NCI-H128 (cell line): Measurements from ENCODE around the gene OPRD1.

Source experiments
- DNase-seq: peaks from one replicate; lab custom pipeline; 2025; ENCODE audit not compliant: unreplicated experiment; lab: John Stamatoyannopoulos, UW

The OPRD1 gene

DNA sequence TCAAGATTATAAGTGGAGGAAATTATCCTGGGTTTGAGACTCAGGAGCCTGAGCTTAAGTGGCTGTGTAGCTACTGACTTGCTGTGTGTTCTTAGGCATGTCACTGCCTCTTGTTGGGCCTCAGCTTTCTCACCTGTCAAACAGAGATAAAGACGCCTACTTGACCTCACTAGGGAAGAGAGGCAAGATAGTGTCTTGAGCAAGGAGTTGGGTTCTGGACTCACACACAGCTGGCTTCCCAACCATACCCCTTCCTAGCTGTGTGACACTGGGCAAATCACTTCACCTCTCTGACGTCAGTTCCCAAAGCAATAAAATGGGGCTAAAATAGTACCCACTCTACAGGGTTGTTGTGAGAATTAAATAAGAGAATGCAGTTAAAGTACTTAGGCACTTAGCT, 90.8 kb downstream of the OPRD1 start:
- no peak for DNase-seq

DNA sequence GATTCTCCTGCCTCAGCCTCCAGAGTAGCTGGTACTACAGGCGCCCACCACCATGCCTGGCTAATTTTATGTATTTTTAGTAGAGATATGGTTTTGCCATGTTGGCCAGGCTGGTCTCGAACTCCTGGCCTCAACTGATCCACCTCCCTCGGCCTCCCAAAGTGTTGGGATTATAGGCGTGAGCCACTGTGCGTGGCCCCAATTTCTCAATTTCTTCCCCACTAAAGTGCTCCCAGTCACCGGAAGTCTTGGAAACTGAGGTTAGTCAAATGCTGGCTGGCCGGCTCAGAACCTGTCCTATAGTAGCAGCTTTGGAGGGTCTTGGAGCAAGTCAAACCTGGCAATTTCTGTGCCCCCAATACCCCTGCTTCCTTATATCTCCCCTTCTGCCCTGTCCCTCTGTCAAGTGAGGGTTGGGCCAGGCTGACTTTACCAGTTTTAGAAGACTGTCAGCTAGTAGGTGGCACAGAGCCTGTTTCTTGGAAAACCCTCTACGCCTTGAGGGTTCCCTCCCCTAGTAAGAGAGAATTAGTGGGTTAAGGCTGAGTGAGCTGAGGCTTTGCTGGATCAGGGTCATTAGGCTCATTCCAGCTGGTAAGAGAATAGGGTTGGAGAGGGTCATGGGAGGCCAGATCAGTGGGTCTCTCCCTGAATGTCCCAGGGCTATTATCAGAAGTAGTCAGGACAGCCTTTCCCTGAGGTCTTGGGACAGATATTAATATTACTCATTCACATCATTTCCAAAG, 94.1 kb downstream of the OPRD1 start:
- DNase-seq = no peak

DNA sequence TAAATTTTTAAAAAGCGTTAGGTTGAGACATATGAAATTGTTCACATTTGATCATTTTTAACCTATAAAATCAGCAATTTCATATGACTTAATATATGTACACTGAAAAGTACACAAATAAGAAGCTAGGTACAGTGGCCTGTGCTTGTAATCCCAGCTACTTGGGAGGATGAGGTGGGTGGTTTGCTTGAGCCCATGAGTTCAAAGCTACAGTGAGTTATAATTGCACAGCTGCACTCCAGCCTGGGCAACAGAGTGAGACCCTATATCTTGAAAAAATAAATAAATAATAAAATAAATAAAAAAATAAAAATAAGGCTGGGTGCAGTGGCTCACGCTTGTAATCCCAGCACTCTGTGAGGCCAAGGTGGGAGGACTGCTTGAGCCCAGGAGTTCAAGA, 97.2 kb downstream of the OPRD1 start:
- DNase-seq = no peak

DNA sequence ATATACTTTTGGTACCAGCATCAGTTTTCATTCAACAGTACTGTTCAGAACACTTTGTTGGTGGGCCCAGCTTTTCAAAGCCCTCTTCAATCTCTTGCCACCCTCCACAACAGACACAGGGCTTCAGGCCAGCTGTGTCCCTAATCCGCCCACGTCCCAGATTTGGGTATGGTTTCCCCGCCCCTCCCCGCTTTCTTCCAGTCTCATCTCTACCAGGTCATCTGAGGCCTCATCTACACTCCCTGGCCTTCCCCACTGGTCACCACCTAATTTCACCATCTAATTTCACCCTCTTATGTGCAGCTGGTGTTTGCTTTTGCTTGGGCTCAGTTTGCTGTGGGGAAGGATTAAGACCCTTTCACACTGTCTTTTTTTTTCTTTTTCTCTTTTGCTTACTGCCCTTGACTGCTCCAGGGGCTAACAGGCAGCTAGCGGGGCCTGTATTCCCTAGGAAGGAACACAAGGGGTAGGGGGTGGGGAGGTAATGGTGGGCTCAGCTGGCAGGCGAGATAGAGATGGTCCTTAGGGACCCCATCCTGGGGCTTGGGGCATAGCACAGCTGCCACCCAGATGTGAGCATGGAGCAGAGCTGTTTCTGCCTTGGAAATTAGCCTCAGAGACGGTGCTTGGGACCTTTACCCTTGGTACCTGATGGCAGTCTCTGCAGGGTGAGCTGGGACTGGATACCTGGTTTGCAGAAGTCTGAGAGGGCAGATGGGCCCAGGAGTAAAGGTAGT, 98.6 kb downstream of the OPRD1 start:
- no peak for DNase-seq

DNA sequence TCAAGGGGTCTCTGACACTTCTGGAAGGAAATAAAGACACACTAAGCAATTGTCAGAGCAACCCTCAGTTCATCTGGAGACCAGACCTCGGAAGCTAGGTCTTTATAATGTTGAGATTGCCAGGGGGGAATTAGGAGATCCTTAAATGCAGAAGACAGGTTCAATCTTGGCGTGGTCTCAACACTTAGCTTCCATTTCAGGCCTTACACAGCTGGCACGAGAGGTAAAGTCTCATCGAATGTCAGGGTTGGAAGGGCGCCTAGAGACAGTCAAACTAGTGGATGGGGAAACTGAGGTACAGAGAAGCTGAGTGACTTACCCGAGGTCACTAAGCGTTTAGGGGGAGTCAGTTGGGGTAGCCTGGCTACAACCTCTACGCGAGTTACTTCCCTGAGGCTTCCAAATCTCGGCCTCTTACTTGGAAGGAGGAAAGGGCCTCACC, 101.8 kb downstream of the OPRD1 start:
- DNase-seq = no peak

DNA sequence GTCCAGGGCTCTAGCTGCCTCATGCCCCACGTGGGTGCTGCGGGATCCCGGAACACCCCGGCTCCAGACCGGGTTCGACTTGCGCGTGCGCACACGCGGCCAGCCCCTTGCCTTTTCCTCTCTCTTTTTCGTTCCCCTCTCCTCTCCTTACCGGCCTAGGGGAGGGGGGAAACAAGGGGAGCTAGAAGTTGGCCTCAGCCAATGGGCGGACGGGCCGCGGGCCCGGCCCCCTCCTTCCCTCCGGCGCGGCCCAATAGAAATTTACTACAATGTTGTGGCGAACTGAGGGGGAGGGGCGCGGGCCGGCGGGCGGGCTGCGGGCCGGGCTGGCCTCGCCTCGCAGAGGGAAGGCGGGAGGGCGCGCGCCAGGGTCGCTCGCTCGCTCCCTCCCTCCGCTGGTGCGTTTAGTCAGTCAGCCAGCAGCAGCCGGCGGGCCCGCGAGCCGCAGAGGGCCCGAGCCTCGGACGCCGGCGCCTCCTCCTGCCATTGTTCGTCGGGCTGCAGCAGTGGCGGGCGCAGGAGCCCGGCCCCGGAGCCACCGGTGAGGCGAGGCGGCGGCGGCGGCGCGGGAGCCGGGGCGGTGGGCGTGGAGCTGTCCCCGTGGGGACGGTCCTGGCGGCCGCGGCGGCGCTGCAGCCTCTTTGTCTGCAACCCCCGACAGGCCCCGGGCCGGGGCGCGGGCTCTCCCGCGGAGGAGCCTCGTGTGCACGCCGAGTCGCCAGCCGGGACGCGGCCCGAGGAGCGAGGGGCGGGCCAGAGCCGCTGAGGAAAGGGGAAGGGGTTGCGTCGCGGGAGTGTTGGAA, 102.5 kb downstream of the OPRD1 start, which contains the start of gene EPB41:
Gene EPB41, plus strand, starts transcription at position 342 of the 803 bp plus-strand sequence. CDS start 72,869 bp downstream, outside the sequence.
- peak; percentile 94 for DNase-seq

DNA sequence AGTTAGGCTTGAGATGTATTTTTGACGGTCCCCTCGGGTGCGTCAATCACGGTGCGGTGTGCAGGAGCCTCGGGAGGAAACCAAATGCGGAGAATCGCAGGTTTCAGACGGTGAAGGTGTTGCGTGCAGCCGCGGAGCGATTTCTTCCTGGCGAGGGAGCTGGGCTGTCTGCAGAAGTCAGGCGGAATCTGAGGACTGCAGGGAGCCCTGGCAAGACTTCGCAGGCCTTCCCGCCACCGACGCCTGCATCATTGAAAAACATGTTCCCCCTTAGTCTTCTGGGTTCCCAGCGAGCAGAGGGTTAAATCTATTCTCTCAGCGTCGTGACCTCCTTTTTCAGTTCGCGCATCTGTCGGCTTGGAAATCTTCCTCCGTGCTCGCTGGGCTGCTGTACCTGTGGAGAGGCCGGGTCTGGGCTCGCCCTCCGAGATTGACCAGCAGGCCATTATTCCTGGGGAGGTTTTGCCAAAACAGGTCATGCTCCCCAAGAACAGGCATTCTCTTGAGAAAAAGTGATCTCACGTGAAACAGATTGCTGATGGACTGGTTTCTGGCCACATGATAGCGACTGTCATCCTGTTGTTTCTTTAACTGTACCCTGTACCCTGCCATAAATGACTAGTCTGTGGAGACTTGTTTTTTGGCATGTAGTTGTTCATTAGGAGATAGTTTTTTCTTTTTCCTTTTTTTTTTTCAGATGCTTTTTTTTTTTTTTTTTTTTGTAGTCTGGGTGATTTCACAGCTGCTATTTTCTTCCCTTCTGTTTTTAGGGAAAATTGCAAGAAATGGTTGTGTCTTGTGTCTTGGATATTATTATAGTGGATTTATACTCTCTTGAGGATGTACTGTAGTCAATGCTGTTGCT, 103.3 kb downstream of the OPRD1 start:
- peak; percentile 41 for DNase-seq

DNA sequence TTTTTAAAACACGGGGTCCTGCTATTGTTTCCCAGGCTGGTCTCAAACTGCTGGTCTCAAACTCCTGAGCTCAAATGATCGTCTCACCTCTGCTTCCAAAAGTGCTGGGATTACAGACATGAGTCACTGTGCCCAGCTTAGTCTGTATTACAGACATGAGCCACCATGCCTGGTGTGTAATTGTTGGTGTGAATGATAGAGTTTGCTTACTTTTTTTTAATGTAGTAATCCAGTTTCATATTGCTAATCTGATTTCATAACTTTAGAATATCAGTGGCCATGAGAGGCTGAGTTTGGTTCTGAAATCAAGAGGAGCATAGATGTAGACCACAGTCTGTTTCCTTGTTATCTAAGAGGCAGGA, 105.8 kb downstream of the OPRD1 start:
- no peak for DNase-seq
